Activated naive CD8-positive, alpha-beta T cell treated with anti-CD3 and anti-CD28 coated beads for 36 hours (primary cell): ENCODE data around the gene EPHB2. TPM values are rescaled to one million over a fixed set of nuclear protein-coding genes. Genes with fewer than 3 reads are reported as not detected.
A peak's percentile ranks its signal among the peaks of the same experiment; 100 is the strongest.

ENCODE experiments used
- DNase-seq: peaks from one replicate; pipeline ENCODE4 v3.0.0; 2021
- H3K27ac Mint-ChIP-seq: one replicate; pipeline ENCODE4 v1.8.0; 2022; ENCODE audit warnings: mild to moderate bottlenecking, moderate library complexity, mixed read lengths
- H3K27me3 Mint-ChIP-seq: one replicate; pipeline ENCODE4 v1.8.0; 2022; ENCODE audit warnings: mild to moderate bottlenecking, mixed read lengths
- H3K36me3 Mint-ChIP-seq: one replicate; pipeline ENCODE4 v1.8.0; 2021; ENCODE audit warnings: mild to moderate bottlenecking, mixed read lengths
- H3K4me1 Mint-ChIP-seq: one replicate; pipeline ENCODE4 v1.8.0; 2021; ENCODE audit warnings: mixed read lengths
- H3K4me3 Mint-ChIP-seq: one replicate; pipeline ENCODE4 v1.8.0; 2022; ENCODE audit warnings: mild to moderate bottlenecking, moderate library complexity, mixed read lengths
- H3K9me3 Mint-ChIP-seq: one replicate; pipeline ENCODE4 v1.8.0; 2022; ENCODE audit warnings: mixed read lengths
- total RNA-seq, 2 experiments: library from RNA; stranded (reverse); gene quantifications; one replicate each; pipeline ENCODE4 v1.2.3, GENCODE V29; 2021

The EPHB2 gene
- total RNA-seq, 2 experiments from 2014 or later: 0.04 TPM; not detected in 1

DNA sequence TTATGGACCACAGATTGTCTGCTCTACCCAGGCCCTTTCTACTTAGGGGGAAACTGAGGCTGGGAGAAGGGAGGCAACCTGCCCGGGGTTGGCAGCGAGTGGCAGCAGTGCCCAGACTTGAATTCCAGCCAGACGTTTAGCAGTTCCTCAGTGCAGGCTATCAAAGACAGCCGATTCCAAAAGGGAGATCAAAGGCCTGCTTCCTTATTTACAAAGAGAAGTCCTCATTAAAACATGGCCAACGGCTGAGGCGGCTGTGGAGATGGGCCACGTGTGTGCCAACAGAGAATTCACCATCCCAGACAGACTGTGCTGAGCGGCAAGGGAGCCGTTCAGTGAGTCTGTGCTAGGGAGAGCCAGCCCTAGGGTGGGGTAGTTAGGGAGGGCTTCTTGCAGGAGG, 29.9 kb upstream of the EPHB2 start:
- Mint-ChIP-seq H3K36me3 (no peaks in the 10 kb centered on the region), H3K9me3 (no peaks in the 10 kb centered on the region), H3K27ac (no peak overlapping the region), H3K27me3 (peaks cover 4% of the 10 kb centered on the region), H3K4me1 (no peaks in the 10 kb centered on the region), H3K4me3 (no peak overlapping the region)
- no peak for DNase-seq

DNA sequence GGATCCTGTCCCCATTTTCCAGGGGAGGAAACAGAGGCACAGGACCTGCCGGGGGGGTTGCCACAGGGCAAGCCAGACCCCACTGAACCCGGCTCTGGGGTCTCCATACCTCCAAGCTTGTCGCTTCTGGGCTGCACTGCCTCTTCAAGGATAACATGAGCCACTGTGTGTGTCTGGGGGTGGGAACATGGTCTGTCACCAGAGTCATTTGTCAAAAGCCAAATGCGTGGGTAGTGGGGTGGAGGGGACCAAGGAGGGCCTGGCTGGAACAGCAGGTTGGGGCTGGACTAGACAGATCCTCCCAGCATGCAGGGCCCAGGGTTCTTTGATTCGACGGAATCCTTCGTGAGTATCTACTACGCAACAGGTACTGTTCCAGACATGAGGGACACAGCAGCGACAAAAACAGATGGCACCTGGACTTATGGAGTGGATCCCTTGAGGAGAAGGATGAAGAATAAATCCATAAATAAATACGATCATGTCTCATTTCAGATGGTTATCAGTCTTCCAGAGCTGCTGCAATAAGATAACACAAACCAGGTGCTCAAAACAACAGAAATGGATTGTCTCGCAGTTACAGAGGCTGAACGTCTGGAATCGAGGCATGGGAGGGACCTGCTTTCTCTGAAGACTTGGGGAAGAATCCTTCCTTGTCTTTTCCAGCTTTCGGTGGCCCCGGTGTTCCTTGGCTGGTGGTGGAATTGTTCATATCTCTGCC, 28.9 kb upstream of the EPHB2 start:
- Mint-ChIP-seq H3K9me3 (no peaks in the 10 kb centered on the region), H3K36me3 (no peaks in the 10 kb centered on the region), H3K27ac (no peak overlapping the region), H3K4me1 (no peaks in the 10 kb centered on the region), H3K4me3 (no peak overlapping the region), H3K27me3 (peaks cover 5% of the 10 kb centered on the region)
- DNase-seq: no peak

DNA sequence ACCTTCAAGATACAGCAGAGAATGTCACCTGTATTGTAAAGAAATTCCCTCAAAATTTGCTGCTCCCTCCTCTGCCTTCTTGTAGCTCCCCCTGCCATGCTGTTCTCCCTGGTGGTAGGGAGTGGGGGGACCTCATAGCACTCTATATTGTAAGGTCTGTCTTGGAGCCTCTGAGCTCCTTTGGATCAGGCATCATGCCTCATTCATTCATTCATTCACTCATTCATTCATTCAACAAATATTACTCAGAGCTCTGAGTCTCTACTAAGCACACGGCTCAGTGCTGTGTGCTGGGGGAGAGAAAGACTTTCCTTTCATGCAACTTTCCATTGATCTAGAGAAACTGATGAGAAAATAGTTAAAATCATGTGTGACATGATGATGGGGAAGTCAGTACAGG, 27.1 kb upstream of the EPHB2 start:
- no peaks in the 10 kb centered on the region for H3K4me1 Mint-ChIP-seq
- no peak for DNase-seq
- H3K27ac Mint-ChIP-seq: no peak overlapping the region
- no peaks in the 10 kb centered on the region for H3K9me3 Mint-ChIP-seq
- H3K36me3 Mint-ChIP-seq: no peaks in the 10 kb centered on the region
- H3K27me3 Mint-ChIP-seq: peaks cover 7% of the 10 kb centered on the region
- no peak overlapping the region for H3K4me3 Mint-ChIP-seq

DNA sequence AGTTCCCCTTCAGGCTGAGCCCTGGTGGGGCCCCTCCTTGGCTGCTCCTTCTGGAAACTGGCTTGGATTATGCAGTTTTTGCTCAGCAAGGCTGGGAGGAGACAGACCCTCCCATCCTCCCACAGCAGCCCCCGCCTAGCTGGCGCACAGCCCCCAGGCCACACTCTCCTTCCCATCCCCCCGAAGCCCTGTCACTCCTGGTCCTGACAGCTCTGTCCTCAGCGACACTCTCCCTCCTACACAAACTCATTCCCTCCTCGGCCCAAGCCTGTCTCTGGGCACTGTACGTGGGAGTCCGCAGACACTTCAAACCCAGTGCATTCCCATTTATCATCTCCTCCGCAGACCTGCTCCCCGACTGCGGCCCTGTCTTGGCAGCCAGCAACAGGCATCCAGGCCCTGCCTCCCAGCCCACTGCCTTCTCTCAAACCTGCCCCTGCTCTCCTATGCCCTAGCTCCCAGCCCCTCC, 25.0 kb upstream of the EPHB2 start:
- Mint-ChIP-seq H3K36me3 (no peaks in the 10 kb centered on the region), H3K27me3 (peaks cover 8% of the 10 kb centered on the region), H3K9me3 (no peaks in the 10 kb centered on the region), H3K4me1 (no peaks in the 10 kb centered on the region), H3K27ac (no peak overlapping the region), H3K4me3 (no peak overlapping the region)
- DNase-seq: no peak

DNA sequence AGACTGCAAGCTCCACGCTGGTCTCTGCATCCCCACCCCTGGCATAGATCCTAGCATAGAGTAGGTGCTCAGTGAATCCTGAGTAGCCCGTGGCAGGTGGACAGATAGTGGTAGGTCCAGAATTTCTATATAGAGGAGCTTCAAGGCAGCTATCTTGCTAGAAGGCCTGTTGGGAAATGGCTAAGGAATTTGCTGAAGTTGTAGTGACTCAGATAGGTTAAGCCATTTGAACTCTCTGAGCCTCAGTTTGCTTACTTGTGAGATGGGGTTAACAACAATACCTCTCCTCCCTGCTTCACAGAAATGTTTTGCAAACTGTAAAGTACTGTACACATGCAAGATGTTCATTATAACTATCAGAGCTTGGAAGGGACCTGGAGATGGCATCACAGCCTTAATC, 23.4 kb upstream of the EPHB2 start:
- no peaks in the 10 kb centered on the region for H3K4me1 Mint-ChIP-seq

DNA sequence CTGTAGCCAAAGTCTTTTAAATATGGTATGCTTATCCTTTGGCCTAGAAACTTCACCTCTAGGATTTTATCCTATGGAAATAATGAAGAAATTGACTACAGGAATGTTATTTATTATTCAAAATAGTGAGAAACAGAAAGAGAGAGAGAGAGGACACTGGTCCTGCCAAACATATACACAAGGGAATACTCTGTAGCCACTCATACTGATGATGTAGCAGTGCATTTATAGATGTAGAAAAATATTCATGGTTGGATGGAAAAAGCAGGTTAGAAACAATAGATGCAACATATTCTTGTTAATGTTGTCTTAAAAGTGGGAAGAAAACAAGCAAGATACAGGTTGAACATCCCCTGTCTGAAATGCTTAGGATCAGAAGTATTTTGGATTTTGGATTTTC, 22.2 kb upstream of the EPHB2 start:
- H3K4me1 Mint-ChIP-seq: no peaks in the 10 kb centered on the region
- no peak for DNase-seq
- H3K27me3 Mint-ChIP-seq: peaks cover 8% of the 10 kb centered on the region
- H3K4me3 Mint-ChIP-seq: no peak overlapping the region
- H3K36me3 Mint-ChIP-seq: no peaks in the 10 kb centered on the region
- H3K27ac Mint-ChIP-seq: no peak overlapping the region
- no peaks in the 10 kb centered on the region for H3K9me3 Mint-ChIP-seq

More for the DNA sequence above, 23.4 kb upstream of the EPHB2 start:
- no peak overlapping the region for H3K4me3 Mint-ChIP-seq
- peaks cover 8% of the 10 kb centered on the region for H3K27me3 Mint-ChIP-seq
- H3K36me3 Mint-ChIP-seq: no peaks in the 10 kb centered on the region
- no peak for DNase-seq
- H3K27ac Mint-ChIP-seq: no peak overlapping the region
- H3K9me3 Mint-ChIP-seq: no peaks in the 10 kb centered on the region

DNA sequence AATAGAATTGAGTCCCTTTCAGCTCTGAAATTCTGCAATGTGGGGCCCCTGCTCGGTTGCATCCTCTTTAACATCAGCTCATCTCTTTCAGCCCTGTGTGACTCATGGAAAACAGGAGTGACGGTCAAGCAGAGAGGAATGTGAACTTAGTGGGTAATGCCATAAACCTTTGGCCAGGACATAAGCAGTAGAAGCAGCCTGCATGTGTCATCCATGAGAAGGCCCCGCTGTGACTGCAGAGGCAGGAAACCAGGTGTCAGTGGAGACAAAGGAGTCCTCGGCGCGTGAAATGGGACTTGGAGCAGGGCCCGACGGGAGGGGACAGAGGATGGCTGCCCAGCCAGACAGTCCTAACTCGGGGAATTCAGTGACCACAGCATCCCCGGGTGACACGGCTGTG, 21.1 kb upstream of the EPHB2 start:
- no peaks in the 10 kb centered on the region for H3K4me1 Mint-ChIP-seq
- no peaks in the 10 kb centered on the region for H3K9me3 Mint-ChIP-seq
- H3K27ac Mint-ChIP-seq: no peak overlapping the region
- peaks cover 8% of the 10 kb centered on the region for H3K27me3 Mint-ChIP-seq
- no peaks in the 10 kb centered on the region for H3K36me3 Mint-ChIP-seq
- no peak for DNase-seq
- H3K4me3 Mint-ChIP-seq: no peak overlapping the region

DNA sequence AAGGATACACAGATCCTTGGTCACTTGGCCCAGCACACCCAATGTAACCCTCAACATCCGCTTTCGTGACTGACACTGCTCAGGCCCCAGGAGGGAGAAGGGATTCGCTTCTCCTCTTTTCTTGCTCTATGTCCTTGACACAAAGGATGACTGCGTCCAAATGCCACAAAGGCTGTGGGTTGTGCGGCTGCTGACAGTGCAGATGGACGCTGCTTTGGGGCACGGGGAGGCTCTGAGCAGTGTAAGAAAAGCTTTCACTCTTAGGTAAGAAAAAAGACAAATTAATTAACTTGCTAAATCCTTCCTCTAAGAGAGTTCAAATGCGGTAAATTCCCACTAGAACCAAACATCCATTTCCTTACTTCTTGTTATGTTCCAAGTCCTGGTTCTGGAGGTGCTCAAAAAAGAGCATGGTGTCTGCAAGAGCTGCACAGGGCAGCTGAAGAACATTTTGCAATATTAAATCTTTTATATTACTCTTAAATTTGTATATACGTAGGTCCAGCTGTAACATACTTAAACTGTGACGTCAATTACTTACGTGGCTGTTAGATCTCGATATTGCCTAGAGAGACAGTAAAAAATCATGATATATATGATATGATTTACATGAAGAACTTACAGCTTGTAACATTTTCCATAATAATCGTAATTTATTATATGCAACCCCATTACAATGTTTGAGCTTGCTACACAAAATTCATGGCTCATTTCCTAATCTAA, 19.4 kb upstream of the EPHB2 start:
- Mint-ChIP-seq H3K9me3 (no peaks in the 10 kb centered on the region), H3K27me3 (peaks cover 3% of the 10 kb centered on the region), H3K27ac (no peak overlapping the region), H3K4me3 (no peak overlapping the region), H3K4me1 (no peaks in the 10 kb centered on the region), H3K36me3 (no peaks in the 10 kb centered on the region)
- no peak for DNase-seq

DNA sequence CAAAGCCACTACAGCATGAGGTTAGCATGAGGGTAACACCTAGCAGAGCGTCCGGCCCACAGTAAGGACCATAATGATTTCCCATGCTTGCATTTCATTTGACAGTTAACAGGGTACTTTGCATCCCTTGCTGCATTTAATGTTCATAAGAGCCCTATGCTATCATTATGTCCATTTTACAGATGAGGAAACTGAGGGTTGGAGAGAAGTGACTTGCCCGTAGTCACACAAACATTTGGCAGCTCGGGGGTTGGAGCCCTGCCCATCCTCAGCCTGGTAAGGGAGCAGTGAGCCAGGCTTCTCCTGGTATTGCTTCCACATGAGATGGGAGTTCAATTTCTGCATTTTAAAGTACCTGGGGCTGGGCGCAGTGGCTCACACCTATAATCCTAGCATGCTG, 16.5 kb upstream of the EPHB2 start:
- Mint-ChIP-seq H3K27me3 (no peaks in the 10 kb centered on the region), H3K27ac (no peak overlapping the region), H3K36me3 (no peaks in the 10 kb centered on the region), H3K9me3 (no peaks in the 10 kb centered on the region), H3K4me3 (no peak overlapping the region), H3K4me1 (no peaks in the 10 kb centered on the region)
- DNase-seq: no peak

DNA sequence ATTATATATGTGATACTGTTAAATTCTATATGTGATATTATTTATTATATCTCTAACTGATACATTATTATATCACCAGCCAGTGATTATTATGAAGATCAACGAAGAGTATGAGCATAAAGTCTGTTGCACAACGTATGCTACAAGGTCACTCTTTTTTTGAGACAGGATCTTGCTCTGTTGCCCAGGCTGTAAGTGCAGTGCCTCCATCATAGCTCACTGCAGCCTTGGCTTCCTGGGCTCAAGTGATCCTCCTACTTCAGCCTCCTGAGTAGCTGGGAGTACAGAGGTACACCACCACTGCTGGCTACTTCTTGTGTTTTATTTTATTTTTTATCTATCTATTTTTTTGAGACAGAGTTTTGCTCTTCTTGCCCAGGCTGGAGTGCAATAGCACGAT, 14.0 kb upstream of the EPHB2 start:
- Mint-ChIP-seq H3K9me3 (no peaks in the 10 kb centered on the region), H3K4me3 (no peak overlapping the region), H3K4me1 (no peaks in the 10 kb centered on the region), H3K27me3 (no peaks in the 10 kb centered on the region), H3K36me3 (no peaks in the 10 kb centered on the region), H3K27ac (no peak overlapping the region)
- no peak for DNase-seq

DNA sequence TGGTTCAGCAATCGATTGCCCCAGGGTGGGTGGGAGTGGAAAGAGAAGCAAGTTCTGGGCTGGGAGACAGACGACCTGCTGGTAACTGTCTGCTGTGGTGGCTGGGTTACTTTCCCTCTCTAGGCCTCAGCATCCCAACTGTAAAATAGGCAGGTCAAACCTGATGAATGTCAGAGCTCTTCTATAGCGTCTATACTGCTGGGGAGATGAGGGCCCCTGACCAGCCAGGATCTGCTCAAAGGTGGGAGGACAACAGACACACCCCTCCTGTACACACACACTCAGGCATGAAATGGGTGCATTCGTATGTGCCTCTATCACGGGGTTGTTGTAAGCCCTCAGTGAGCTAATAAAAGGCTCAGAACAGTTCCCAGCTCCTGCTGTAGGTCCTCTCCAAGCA, 12.7 kb upstream of the EPHB2 start:
- Mint-ChIP-seq H3K9me3 (no peaks in the 10 kb centered on the region), H3K4me1 (no peaks in the 10 kb centered on the region), H3K27me3 (no peaks in the 10 kb centered on the region), H3K36me3 (no peaks in the 10 kb centered on the region), H3K4me3 (no peak overlapping the region), H3K27ac (no peak overlapping the region)
- DNase-seq: no peak

DNA sequence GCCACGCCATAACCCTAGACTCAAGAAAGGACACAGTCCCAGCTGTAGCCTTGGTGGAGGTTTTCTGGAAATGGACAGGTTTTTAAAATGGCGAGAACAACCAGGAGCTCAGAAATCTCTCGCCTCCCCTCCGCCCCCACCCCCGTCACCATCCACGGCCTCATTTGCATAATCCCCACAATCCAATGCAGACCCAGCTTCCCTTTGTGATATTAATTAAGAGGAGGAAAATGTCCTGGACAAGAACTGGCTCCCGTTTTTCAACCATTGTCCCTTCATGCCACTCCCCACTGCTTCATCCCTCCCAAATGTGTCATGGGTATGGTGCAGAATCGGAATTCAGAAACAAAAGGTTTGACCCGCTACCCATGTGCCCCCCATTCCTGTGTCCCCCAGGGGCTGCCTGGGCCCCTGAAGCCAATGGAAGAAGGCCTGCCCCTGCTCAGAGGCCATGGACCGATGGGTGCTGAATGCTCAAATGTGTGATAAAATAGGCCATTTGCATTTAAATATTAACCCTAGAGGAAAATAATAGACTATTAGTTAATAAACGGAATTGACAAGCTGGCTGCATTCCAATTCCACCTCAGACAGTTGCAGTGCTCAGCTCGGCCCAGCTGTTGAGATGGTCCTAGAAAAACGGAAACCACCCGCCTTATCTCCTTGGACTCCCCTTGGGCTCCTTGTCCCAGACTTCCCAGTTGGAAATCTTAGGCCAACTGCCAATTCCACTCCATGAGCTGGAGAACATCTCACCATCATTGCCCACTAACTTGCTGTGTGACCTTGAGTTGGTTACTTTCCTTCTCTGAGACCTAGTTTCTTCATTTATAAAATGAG, 10.7 kb upstream of the EPHB2 start:
- Mint-ChIP-seq H3K4me1 (no peaks in the 10 kb centered on the region), H3K36me3 (no peaks in the 10 kb centered on the region), H3K27me3 (no peaks in the 10 kb centered on the region), H3K27ac (no peak overlapping the region), H3K9me3 (no peaks in the 10 kb centered on the region), H3K4me3 (no peak overlapping the region)
- no peak for DNase-seq

DNA sequence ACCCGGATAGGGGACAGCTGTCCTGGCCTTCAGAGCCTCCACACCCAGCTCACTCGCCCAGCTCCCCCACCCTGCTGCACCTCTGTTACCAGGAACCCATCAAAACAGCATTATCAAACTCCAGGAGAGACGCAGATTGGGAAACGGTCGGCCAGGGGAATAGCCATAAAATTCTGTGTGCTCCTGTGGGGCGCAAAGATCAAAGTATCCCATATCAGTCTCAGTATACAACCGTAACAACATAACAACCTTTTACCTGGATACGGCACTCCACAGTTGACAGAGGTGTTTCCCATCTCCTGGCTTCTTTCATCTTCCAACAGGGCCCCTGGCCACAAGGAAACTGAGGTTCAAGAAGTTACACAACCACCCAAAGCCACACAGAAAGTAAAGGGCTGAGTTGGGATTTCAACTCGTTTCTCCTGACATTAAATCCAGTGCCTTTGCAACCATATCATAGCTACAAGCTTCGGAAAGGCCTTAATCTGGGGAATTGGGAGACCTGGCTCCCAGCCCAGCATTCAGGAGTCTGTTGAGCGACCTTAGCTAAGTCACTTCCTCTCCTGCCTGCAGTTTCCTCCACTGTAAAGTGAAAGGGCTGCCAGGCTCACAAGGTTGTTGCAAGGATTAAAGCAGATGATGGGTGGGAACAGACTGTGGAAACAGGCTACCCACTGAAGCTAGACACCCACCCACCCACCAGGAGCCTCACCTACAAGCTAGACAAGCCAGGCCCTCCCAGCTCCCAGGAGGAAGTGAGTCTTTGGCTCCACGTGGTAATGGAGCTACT, 8.1 kb upstream of the EPHB2 start:
- no peaks in the 10 kb centered on the region for H3K9me3 Mint-ChIP-seq
- no peak overlapping the region for H3K27ac Mint-ChIP-seq
- H3K36me3 Mint-ChIP-seq: no peaks in the 10 kb centered on the region
- H3K27me3 Mint-ChIP-seq: peaks cover 11% of the 10 kb centered on the region
- H3K4me3 Mint-ChIP-seq: no peak overlapping the region
- no peak for DNase-seq
- no peaks in the 10 kb centered on the region for H3K4me1 Mint-ChIP-seq

DNA sequence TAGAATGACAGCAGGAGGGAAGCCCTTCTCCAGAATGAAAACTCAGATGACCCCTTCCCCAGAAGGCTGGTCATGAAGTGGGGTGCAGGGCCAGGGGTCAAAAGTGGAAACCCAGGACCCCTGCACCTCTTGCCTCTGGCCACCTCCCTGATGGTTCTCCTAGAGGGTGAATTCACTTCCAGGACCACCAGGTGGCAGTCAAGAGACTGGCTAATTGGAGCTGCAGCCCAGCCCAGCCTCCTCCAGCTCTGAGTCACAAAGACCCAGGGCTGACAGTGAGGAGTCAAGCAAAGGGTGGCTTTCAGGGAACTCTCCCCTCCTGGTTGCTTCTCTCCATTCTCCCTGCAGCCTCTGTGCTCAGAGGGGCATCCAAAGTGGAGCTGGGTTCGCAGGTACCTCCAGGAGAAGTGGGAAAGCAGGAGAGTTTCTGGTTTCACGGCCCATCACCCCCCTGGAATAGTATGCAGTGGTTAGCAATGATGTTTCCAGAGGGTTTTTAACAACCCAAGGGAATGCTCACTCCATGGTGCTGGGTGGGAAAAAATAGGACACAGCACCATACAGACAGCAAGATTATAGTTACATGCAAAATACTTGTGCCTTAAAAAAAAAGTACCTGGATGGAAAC, 6.1 kb upstream of the EPHB2 start:
- no peaks in the 10 kb centered on the region for H3K9me3 Mint-ChIP-seq
- H3K27me3 Mint-ChIP-seq: peaks cover 32% of the 10 kb centered on the region

More for the DNA sequence above, 6.1 kb upstream of the EPHB2 start:
- Mint-ChIP-seq H3K36me3 (no peaks in the 10 kb centered on the region), H3K4me1 (no peaks in the 10 kb centered on the region), H3K27ac (no peak overlapping the region), H3K4me3 (no peak overlapping the region)
- peak; percentile 75 for DNase-seq
